ENCODE measurements around the gene NT5M. TPM values are rescaled to one million over a fixed set of nuclear protein-coding genes. Genes with fewer than 3 reads are reported as not detected.

NT5M gene
- total RNA-seq, 1 donor from 2014 or later, result 3.5 TPM

DNA sequence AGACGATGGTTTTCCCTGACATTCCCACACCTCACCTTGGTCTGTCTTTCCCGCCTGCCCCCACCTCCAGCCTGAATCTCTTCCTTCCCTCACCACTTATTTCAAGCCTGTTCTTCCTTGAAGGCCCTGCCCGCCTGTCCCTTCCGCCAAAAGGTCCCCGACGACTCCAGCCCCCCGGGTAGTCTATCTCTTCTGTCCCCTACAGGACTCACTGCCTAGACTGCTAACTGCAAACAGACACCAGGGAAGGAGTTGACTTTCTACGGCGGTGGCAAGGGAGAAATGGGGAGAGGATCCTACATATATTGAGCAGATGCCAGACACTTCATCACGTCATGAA is 53.7 kb downstream of the NT5M start:
- Mint-ChIP-seq H3K9me3 (ENCODE audit: unreplicated experiment) (peaks cover 14% of the 10 kb centered on the region), H3K36me3 (ENCODE audit: unreplicated experiment) (no peaks in the 10 kb centered on the region), H3K4me1 (ENCODE audit: unreplicated experiment) (peaks cover 9% of the 10 kb centered on the region), H3K27me3 (ENCODE audit: unreplicated experiment) (peaks cover 33% of the 10 kb centered on the region), H3K4me3 (ENCODE audit: unreplicated experiment) (no peak overlapping the region), H3K27ac (ENCODE audit: unreplicated experiment) (no peak overlapping the region)
- no peak for DNase-seq (ENCODE audit: extremely low spot score, unreplicated experiment)
- no peak for TF ChIP-seq CTCF (IDR thresholded peaks at IDR 0.05)

DNA sequence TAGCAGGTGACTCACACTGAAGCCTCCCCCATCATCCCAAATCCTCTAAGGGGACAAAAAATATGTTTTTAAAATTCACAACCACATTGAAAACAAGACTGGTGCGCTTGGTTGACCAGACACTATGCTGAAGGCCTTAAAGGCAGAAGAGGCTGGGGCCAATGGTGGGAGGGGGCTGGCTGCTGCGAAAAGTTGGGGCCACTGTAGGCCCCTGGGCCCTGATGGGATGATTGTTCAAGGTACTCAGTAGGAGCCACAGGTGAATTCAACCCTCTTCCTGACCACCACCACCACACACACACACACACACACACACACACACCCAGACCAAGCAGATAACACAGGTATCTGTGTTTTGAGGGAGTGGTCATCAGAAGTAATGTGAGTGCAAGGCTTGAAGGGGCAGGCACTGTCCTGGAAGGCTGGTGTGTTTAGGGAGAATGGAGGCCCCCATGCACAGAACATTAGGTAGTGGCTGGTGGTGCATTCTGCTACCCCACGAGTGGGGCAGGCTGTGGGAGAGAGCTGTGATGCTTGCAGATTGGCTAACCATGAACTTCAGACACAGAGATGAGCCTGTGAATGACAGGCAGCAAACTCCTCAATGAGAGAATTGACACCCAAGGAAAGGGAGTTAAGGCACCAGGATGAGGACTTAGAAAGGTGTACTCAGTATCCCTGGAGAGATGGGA is 55.0 kb downstream of the NT5M start:
- Mint-ChIP-seq H3K36me3 (ENCODE audit: unreplicated experiment) (no peaks in the 10 kb centered on the region), H3K4me3 (ENCODE audit: unreplicated experiment) (no peak overlapping the region), H3K27ac (ENCODE audit: unreplicated experiment) (no peak overlapping the region), H3K9me3 (ENCODE audit: unreplicated experiment) (peaks cover 14% of the 10 kb centered on the region), H3K27me3 (ENCODE audit: unreplicated experiment) (peaks cover 36% of the 10 kb centered on the region), H3K4me1 (ENCODE audit: unreplicated experiment) (peaks cover 4% of the 10 kb centered on the region)
- TF ChIP-seq CTCF (IDR thresholded peaks at IDR 0.05), result no peak
- no peak for DNase-seq (ENCODE audit: extremely low spot score, unreplicated experiment)

DNA sequence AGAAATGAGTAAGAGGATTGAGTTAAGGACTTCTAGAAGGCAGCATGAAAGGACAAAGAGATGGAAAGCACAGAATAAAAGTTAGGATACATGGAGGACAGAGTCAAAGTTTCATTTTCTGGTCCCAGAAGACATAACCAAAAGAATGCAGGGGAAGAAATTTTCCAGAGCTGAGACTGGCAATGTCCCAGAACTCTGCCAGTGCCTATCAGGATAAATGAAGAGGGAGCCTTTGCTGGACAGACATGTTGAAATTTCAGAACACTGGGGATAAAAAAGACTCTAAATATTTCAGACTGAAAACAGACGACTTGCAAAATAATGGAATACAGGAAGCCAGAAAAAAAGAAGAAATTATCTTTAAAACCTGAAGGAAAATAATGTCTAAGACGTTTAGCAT is 55.7 kb downstream of the NT5M start:
- H3K27me3 Mint-ChIP-seq (ENCODE audit: unreplicated experiment), result peaks cover 37% of the 10 kb centered on the region
- TF ChIP-seq CTCF (IDR thresholded peaks at IDR 0.05), result no peak
- peaks cover 14% of the 10 kb centered on the region for H3K9me3 Mint-ChIP-seq (ENCODE audit: unreplicated experiment)
- no peak for DNase-seq (ENCODE audit: extremely low spot score, unreplicated experiment)
- H3K27ac Mint-ChIP-seq (ENCODE audit: unreplicated experiment), result no peak overlapping the region
- H3K4me1 Mint-ChIP-seq (ENCODE audit: unreplicated experiment), result peaks cover 4% of the 10 kb centered on the region
- no peak overlapping the region for H3K4me3 Mint-ChIP-seq (ENCODE audit: unreplicated experiment)
- H3K36me3 Mint-ChIP-seq (ENCODE audit: unreplicated experiment), result no peaks in the 10 kb centered on the region

- H3K36me3 Mint-ChIP-seq (ENCODE audit: unreplicated experiment), result no peaks in the 10 kb centered on the region
- no peak overlapping the region for H3K27ac Mint-ChIP-seq (ENCODE audit: unreplicated experiment)
- H3K4me3 Mint-ChIP-seq (ENCODE audit: unreplicated experiment), result no peak overlapping the region
- peaks cover 14% of the 10 kb centered on the region for H3K9me3 Mint-ChIP-seq (ENCODE audit: unreplicated experiment)
- H3K27me3 Mint-ChIP-seq (ENCODE audit: unreplicated experiment), result peaks cover 37% of the 10 kb centered on the region
- DNase-seq (ENCODE audit: extremely low spot score, unreplicated experiment), result no peak
- H3K4me1 Mint-ChIP-seq (ENCODE audit: unreplicated experiment), result peaks cover 4% of the 10 kb centered on the region
- no peak for TF ChIP-seq CTCF (IDR thresholded peaks at IDR 0.05)
Measured at GRCh38 chr17:17359271-17359670, 56.1 kb downstream of the NT5M start.

- Mint-ChIP-seq H3K36me3 (ENCODE audit: unreplicated experiment) (no peaks in the 10 kb centered on the region), H3K27ac (ENCODE audit: unreplicated experiment) (no peak overlapping the region), H3K4me3 (ENCODE audit: unreplicated experiment) (no peak overlapping the region), H3K27me3 (ENCODE audit: unreplicated experiment) (peaks cover 37% of the 10 kb centered on the region), H3K9me3 (ENCODE audit: unreplicated experiment) (peaks cover 14% of the 10 kb centered on the region), H3K4me1 (ENCODE audit: unreplicated experiment) (no peaks in the 10 kb centered on the region)
- TF ChIP-seq CTCF (IDR thresholded peaks at IDR 0.05), result no peak
- DNase-seq (ENCODE audit: extremely low spot score, unreplicated experiment), result no peak
Measured at GRCh38 chr17:17360087-17360730, 57.0 kb downstream of the NT5M start.
